NCI-H69 (cell line): ENCODE measurements around the gene TJP3.
"Not testable (repeated sequence)": the region's sequence is repeated elsewhere in the genome, so short reads cannot be mapped to it uniquely, and the experiment has no call there.

Experiments
- DNase-seq: peaks from one replicate; lab custom pipeline; 2025; lab: John Stamatoyannopoulos, UW

Gene TJP3

GRCh38 chr19:3708207-3708931 is at the start of gene TJP3:
TSS of gene TJP3 (plus strand) at chr19:3708384. CDS start at chr19:3728433, 20,049 bp downstream.
- DNase-seq, result peak; percentile 65

- DNase-seq, result no peak
Observed at GRCh38 chr19:3658870-3659745, 49.1 kb upstream of the TJP3 start.

GRCh38 chr19:3659746-3660112 is 48.5 kb upstream of the TJP3 start:
- DNase-seq, result no peak

- DNase-seq, result no peak
Observed at GRCh38 chr19:3660493-3661219, 47.5 kb upstream of the TJP3 start.

GRCh38 chr19:3661284-3662238 is 46.6 kb upstream of the TJP3 start:
- DNase-seq, result no peak

GRCh38 chr19:3663838-3664237 is 44.3 kb upstream of the TJP3 start:
- DNase-seq, result no peak

- DNase-seq, result no peak
Observed at GRCh38 chr19:3664879-3665642, 43.1 kb upstream of the TJP3 start.

- DNase-seq, result peak; percentile 49
Observed at GRCh38 chr19:3665681-3666544, 42.3 kb upstream of the TJP3 start.

GRCh38 chr19:3666545-3666856 is 41.7 kb upstream of the TJP3 start:
- not testable (repeated sequence) for DNase-seq

GRCh38 chr19:3667037-3667638 is 41.0 kb upstream of the TJP3 start:
- no peak for DNase-seq

GRCh38 chr19:3667766-3668165 is 40.4 kb upstream of the TJP3 start:
- DNase-seq, result no peak

- no peak for DNase-seq
Observed at GRCh38 chr19:3668331-3669081, 39.7 kb upstream of the TJP3 start.

GRCh38 chr19:3669082-3669946 is 38.9 kb upstream of the TJP3 start:
- no peak for DNase-seq

- DNase-seq, result no peak
Observed at GRCh38 chr19:3669947-3670795, 38.0 kb upstream of the TJP3 start.

GRCh38 chr19:3670796-3671679 is 37.1 kb upstream of the TJP3 start:
- no peak for DNase-seq
